ENCODE results near the gene ANK2. TPM values are rescaled to one million over a fixed set of nuclear protein-coding genes. Genes with fewer than 3 reads are reported as not detected.

The ANK2 gene
- total and polyA plus RNA-seq, 2 of the 13 experiments (the other 11 are each of a cell fraction or from before 2014, with no cell fraction given), result 2.7 to 15.1 TPM

DNA sequence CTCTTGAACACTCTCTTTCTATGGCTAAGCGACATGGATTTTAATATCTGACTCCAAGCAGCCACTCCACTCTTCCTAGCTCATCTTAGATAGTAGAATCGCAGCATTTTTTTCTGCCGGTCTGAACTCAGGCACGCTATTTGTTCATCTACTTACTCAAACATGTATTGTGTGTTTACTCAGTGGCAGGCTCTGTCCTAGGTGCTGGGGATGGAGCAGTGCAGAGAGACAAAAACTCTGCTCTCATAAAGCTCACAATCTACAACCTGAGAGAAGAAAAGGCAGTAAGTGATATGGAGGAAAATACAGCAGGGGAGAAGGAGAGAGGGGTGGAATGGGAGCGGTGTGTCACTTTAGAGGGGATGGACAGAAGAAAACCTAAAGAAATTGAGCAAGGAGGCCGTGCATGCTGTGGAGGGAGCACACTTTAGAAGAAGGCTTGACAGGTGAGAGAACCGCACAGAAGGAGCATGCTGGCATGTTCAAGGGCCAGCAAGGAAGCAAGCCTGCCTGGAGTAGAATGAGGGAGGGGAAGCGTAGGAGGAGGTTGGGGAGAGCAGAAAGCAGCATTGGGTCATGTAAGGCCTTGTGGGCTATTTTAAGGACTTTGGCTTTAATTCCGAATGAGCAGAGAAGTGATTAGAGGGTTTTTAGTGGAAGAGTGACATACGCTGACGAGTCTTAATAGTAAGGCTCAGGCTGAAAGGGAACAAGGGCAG lies 132.0 kb downstream of the ANK2 start (continued):
- TF ChIP-seq ZNF256 (CRISPR knock-in tag; conservative IDR thresholded peaks at IDR 0.05), result no peak
- no peak for TF ChIP-seq FOXA1 (IDR thresholded peaks at IDR 0.05)
- TF ChIP-seq FOXA1 (CRISPR knock-in tag; IDR thresholded peaks at IDR 0.05), result peak; percentile 96
- TF ChIP-seq, protein P1, sequence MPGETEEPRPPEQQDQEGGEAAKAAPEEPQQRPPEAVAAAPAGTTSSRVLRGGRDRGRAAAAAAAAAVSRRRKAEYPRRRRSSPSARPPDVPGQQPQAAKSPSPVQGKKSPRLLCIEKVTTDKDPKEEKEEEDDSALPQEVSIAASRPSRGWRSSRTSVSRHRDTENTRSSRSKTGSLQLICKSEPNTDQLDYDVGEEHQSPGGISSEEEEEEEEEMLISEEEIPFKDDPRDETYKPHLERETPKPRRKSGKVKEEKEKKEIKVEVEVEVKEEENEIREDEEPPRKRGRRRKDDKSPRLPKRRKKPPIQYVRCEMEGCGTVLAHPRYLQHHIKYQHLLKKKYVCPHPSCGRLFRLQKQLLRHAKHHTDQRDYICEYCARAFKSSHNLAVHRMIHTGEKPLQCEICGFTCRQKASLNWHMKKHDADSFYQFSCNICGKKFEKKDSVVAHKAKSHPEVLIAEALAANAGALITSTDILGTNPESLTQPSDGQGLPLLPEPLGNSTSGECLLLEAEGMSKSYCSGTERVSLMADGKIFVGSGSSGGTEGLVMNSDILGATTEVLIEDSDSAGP (CRISPR knock-in tag; IDR thresholded peaks at IDR 0.05; ENCODE audit: borderline replicate concordance), result no peak
- TF ChIP-seq ARNTL (CRISPR knock-in tag; IDR thresholded peaks at IDR 0.05), result peak; percentile 42; the same call in 1 of the 2 replicates
- TF ChIP-seq ZNF510 (CRISPR knock-in tag; IDR thresholded peaks at IDR 0.05; ENCODE audit: low read depth), result no peak
- TF ChIP-seq, protein P2, sequence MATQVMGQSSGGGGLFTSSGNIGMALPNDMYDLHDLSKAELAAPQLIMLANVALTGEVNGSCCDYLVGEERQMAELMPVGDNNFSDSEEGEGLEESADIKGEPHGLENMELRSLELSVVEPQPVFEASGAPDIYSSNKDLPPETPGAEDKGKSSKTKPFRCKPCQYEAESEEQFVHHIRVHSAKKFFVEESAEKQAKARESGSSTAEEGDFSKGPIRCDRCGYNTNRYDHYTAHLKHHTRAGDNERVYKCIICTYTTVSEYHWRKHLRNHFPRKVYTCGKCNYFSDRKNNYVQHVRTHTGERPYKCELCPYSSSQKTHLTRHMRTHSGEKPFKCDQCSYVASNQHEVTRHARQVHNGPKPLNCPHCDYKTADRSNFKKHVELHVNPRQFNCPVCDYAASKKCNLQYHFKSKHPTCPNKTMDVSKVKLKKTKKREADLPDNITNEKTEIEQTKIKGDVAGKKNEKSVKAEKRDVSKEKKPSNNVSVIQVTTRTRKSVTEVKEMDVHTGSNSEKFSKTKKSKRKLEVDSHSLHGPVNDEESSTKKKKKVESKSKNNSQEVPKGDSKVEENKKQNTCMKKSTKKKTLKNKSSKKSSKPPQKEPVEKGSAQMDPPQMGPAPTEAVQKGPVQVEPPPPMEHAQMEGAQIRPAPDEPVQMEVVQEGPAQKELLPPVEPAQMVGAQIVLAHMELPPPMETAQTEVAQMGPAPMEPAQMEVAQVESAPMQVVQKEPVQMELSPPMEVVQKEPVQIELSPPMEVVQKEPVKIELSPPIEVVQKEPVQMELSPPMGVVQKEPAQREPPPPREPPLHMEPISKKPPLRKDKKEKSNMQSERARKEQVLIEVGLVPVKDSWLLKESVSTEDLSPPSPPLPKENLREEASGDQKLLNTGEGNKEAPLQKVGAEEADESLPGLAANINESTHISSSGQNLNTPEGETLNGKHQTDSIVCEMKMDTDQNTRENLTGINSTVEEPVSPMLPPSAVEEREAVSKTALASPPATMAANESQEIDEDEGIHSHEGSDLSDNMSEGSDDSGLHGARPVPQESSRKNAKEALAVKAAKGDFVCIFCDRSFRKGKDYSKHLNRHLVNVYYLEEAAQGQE (IDR thresholded peaks at IDR 0.05; ENCODE audit: borderline replicate concordance in 1 of 2, low read depth in 1 of 2, low read length in 2 of 2), result peak; percentile 64 to 98
- TF ChIP-seq, protein P3, sequence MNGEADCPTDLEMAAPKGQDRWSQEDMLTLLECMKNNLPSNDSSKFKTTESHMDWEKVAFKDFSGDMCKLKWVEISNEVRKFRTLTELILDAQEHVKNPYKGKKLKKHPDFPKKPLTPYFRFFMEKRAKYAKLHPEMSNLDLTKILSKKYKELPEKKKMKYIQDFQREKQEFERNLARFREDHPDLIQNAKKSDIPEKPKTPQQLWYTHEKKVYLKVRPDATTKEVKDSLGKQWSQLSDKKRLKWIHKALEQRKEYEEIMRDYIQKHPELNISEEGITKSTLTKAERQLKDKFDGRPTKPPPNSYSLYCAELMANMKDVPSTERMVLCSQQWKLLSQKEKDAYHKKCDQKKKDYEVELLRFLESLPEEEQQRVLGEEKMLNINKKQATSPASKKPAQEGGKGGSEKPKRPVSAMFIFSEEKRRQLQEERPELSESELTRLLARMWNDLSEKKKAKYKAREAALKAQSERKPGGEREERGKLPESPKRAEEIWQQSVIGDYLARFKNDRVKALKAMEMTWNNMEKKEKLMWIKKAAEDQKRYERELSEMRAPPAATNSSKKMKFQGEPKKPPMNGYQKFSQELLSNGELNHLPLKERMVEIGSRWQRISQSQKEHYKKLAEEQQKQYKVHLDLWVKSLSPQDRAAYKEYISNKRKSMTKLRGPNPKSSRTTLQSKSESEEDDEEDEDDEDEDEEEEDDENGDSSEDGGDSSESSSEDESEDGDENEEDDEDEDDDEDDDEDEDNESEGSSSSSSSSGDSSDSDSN (CRISPR knock-in tag; IDR thresholded peaks at IDR 0.05), result no peak
- TF ChIP-seq ZNF431 (CRISPR knock-in tag; IDR thresholded peaks at IDR 0.05; ENCODE audit: borderline replicate concordance, low read depth), result no peak
- TF ChIP-seq NR2F2 (IDR thresholded peaks at IDR 0.05; ENCODE audit: borderline replicate concordance, low read depth), result no peak
- peak; percentile 90 for TF ChIP-seq ZNF792 (CRISPR knock-in tag; IDR thresholded peaks at IDR 0.05)
- no peak for TF ChIP-seq SSRP1 (CRISPR knock-in tag; IDR thresholded peaks at IDR 0.05)
- no peak for TF ChIP-seq EEA1 (CRISPR knock-in tag; IDR thresholded peaks at IDR 0.05; ENCODE audit: borderline replicate concordance)
- TF ChIP-seq ZNF839 (CRISPR knock-in tag; IDR thresholded peaks at IDR 0.05; ENCODE audit: borderline replicate concordance), result no peak
- TF ChIP-seq JUN (CRISPR knock-in tag; IDR thresholded peaks at IDR 0.05), result no peak
- TF ChIP-seq ZC3H13 (CRISPR knock-in tag; IDR thresholded peaks at IDR 0.05), result peak; percentile 54; the same call in 1 of the 2 replicates
- TF ChIP-seq MXI1 (IDR thresholded peaks at IDR 0.05; ENCODE audit: borderline replicate concordance, low read depth, low read length), result no peak
- TF ChIP-seq, protein P4, sequence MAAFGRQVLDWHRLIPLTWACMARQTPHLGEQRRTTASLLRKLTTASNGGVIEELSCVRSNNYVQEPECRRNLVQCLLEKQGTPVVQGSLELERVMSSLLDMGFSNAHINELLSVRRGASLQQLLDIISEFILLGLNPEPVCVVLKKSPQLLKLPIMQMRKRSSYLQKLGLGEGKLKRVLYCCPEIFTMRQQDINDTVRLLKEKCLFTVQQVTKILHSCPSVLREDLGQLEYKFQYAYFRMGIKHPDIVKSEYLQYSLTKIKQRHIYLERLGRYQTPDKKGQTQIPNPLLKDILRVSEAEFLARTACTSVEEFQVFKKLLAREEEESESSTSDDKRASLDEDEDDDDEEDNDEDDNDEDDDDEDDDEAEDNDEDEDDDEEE (CRISPR knock-in tag; IDR thresholded peaks at IDR 0.05), result no peak
- TF ChIP-seq, protein P5, sequence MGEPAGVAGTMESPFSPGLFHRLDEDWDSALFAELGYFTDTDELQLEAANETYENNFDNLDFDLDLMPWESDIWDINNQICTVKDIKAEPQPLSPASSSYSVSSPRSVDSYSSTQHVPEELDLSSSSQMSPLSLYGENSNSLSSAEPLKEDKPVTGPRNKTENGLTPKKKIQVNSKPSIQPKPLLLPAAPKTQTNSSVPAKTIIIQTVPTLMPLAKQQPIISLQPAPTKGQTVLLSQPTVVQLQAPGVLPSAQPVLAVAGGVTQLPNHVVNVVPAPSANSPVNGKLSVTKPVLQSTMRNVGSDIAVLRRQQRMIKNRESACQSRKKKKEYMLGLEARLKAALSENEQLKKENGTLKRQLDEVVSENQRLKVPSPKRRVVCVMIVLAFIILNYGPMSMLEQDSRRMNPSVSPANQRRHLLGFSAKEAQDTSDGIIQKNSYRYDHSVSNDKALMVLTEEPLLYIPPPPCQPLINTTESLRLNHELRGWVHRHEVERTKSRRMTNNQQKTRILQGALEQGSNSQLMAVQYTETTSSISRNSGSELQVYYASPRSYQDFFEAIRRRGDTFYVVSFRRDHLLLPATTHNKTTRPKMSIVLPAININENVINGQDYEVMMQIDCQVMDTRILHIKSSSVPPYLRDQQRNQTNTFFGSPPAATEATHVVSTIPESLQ (CRISPR knock-in tag; conservative IDR thresholded peaks at IDR 0.05), result 0 out of 2 replicates have a peak, but pooled peaks have one; percentile 82
